Pulmonary artery endothelial cell (primary cell): ENCODE measurements around the gene ENOSF1. TPM values are rescaled to one million over a fixed set of nuclear protein-coding genes. Genes with fewer than 3 reads are reported as not detected.
"Not testable (repeated sequence)": the region's sequence is repeated elsewhere in the genome, so short reads cannot be mapped to it uniquely, and the experiment has no call there.

ENCODE experiments used
- DNase-seq: peaks from one replicate; pipeline ENCODE4 v3.0.0-alpha.2; 2011; ENCODE audit warnings: low read depth, low spot score
- total RNA-seq: library from RNA; depleted of rRNA; stranded (reverse); fragments of >200 nt; gene quantifications from 2 replicates; pipeline ENCODE4 v1.2.3, GENCODE V29; 2014

ENOSF1 gene
- total RNA-seq = 23.2 and 28.9 TPM in 2 replicates

- DNase-seq = peak; percentile 48
Measured at GRCh38 chr18:712401-713134, at the start of gene ENOSF1. Gene ENOSF1, minus strand, starts transcription at chr18:712630. Its CDS starts 43 bp downstream, at chr18:712587.

GRCh38 chr18:759864-760263, 47.4 kb upstream of the ENOSF1 start:
- DNase-seq = not testable (repeated sequence)

GRCh38 chr18:755506-755905, 43.1 kb upstream of the ENOSF1 start:
- no peak for DNase-seq

- no peak for DNase-seq
Measured at GRCh38 chr18:754656-755055, 42.2 kb upstream of the ENOSF1 start.

- no peak for DNase-seq
Measured at GRCh38 chr18:750456-750855, 38.0 kb upstream of the ENOSF1 start.

- no peak for DNase-seq
Measured at GRCh38 chr18:744832-745597, 32.6 kb upstream of the ENOSF1 start.

- peak; percentile 37 for DNase-seq
Measured at GRCh38 chr18:741931-742512, 29.6 kb upstream of the ENOSF1 start.

- no peak for DNase-seq
Measured at GRCh38 chr18:732371-732770, 19.9 kb upstream of the ENOSF1 start.

- no peak for DNase-seq
Measured at GRCh38 chr18:731185-731584, 18.8 kb upstream of the ENOSF1 start.

- no peak for DNase-seq
Measured at GRCh38 chr18:730692-731091, 18.3 kb upstream of the ENOSF1 start.

- not testable (repeated sequence) for DNase-seq
Measured at GRCh38 chr18:730120-730519, 17.7 kb upstream of the ENOSF1 start.

GRCh38 chr18:725646-726045, 13.2 kb upstream of the ENOSF1 start:
- DNase-seq = no peak

GRCh38 chr18:723541-724080, 11.2 kb upstream of the ENOSF1 start:
- DNase-seq = no peak

- DNase-seq = no peak
Measured at GRCh38 chr18:717003-717402, 4.6 kb upstream of the ENOSF1 start.

- no peak for DNase-seq
Measured at GRCh38 chr18:715626-716025, 3.2 kb upstream of the ENOSF1 start.

- DNase-seq = no peak
Measured at GRCh38 chr18:713135-713490, 683 bp upstream of the ENOSF1 start.

GRCh38 chr18:711657-712400, 601 bp downstream of the ENOSF1 start:
- peak; percentile 24 for DNase-seq

GRCh38 chr18:711310-711656, 1.1 kb downstream of the ENOSF1 start:
- DNase-seq = no peak

GRCh38 chr18:710418-711300, 1.8 kb downstream of the ENOSF1 start:
- DNase-seq = no peak

GRCh38 chr18:709771-710170, 2.7 kb downstream of the ENOSF1 start:
- DNase-seq = no peak

- no peak for DNase-seq
Measured at GRCh38 chr18:708096-708495, 4.3 kb downstream of the ENOSF1 start.
